GM19043 (cell line): ENCODE measurements around the gene TUBA3D.
"Not testable (repeated sequence)": the region's sequence is repeated elsewhere in the genome, so short reads cannot be mapped to it uniquely, and the experiment has no call there.

Experiments
- ATAC-seq: cut with Tn5 transposase; IDR thresholded peaks from one replicate; pipeline ENCODE4 v1.9.1; 2021; ENCODE audit warnings: low read depth; ENCODE audit not compliant: unreplicated experiment

The TUBA3D gene

GRCh38 chr2:131530626-131531344 lies 54.9 kb downstream of the TUBA3D start:
- not testable (repeated sequence) for ATAC-seq

DNA sequence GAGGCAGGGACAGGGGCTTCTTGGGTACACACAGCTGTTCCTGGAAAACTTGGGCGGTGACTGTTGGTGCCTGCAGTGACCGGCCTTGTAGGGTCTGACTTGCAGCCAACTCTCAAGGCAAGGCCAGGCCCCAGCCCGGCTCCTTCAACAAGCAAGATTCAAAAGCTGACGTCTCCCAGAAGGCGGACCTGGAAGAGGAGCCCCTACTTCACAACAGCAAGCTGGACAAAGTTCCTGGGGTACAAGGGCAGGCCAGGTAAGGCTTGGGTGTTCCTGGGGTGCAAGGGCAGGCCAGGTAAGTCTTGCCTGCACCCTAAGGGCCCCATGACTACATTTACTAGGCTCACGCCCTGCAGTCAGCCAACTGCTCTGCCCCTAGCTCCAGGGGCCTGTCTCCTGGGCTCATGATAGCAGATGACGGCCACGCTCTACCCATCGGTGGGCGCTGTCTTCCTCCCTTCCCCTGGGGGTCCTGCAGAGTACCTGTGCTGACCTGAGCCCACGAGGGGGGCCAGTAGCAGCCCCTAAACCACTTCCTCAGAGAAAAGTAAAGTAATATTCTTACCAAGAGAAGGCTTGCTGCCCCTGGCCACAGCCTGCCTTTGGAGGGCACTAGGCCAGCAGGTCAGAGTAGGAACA lies 55.7 kb downstream of the TUBA3D start:
- not testable (repeated sequence) for ATAC-seq
